HepG2 (cell line): Measurements from ENCODE around the gene SMIM44. TPM values are rescaled to one million over a fixed set of nuclear protein-coding genes. Genes with fewer than 3 reads are reported as not detected.

Source experiments
- EEA1 ChIP-seq: sonication (generic); formaldehyde crosslinking; IDR thresholded peaks from 2 replicates; pipeline ENCODE4 v1.5.1; 2020; ENCODE audit warnings: mild to moderate bottlenecking, missing genetic modification reagents, borderline replicate concordance
- GLI4 ChIP-seq: sonication (generic); formaldehyde crosslinking; IDR thresholded peaks from 2 replicates; pipeline ENCODE4 v1.5.1; 2020; ENCODE audit warnings: missing genetic modification reagents, mild to moderate bottlenecking, moderate library complexity, borderline replicate concordance
- SAFB2 ChIP-seq: sonication (generic); formaldehyde crosslinking; IDR thresholded peaks from 2 replicates; pipeline ENCODE4 v1.5.1; 2020; ENCODE audit warnings: missing genetic modification reagents, low read depth, mild to moderate bottlenecking, borderline replicate concordance
- ZNF253 ChIP-seq: sonication (generic); formaldehyde crosslinking; IDR thresholded peaks from 2 replicates; pipeline ENCODE4 v1.8.0; 2022; ENCODE audit warnings: mild to moderate bottlenecking, missing genetic modification reagents, borderline replicate concordance
- ZNF720 ChIP-seq: sonication (generic); formaldehyde crosslinking; IDR thresholded peaks from 2 replicates; pipeline ENCODE4 v1.4.0; 2020; ENCODE audit warnings: missing genetic modification reagents
- ZNF878 ChIP-seq: sonication (generic); formaldehyde crosslinking; IDR thresholded peaks from 2 replicates; pipeline ENCODE4 v1.8.1; 2023; ENCODE audit warnings: mild to moderate bottlenecking, missing genetic modification reagents, moderate library complexity
- polyA plus RNA-seq, 8 experiments: library from polyadenylated mRNA; depleted of rRNA in 3 of 8; stranded (reverse) in 7 of 8; unstranded in 1 of 8; fragments of >200 nt; fragmentation: Illumina TruSeq in 4 of 8; extraction: Trizol in 4 of 8; gene quantifications; 2 replicates each; pipeline versions ENCODE4 v1.2.1 to v1.2.3, GENCODE V29; 2011 to 2016; ENCODE audit warnings: low read depth in 4 of 8, missing spikeins in 1 of 8, mixed read lengths in 1 of 8; ENCODE audit not compliant: insufficient read depth in 1 of 8
- total RNA-seq, 5 experiments: library from RNA; depleted of rRNA; stranded (reverse); fragments of >200 nt; fragmentation: Illumina TruSeq; extraction: Trizol; gene quantifications; 2 replicates each; pipeline ENCODE4 v1.2.3, GENCODE V29; 2016; ENCODE audit warnings: low read depth in 1 of 5
- TF ChIP-seq, protein P1 (sequence below): sonication (generic); formaldehyde crosslinking; IDR thresholded peaks from 2 replicates; pipeline ENCODE4 v1.4.0; 2020; ENCODE audit warnings: mild to moderate bottlenecking, missing genetic modification reagents
- TF ChIP-seq, protein P2 (sequence below): sonication (generic); formaldehyde crosslinking; IDR thresholded peaks from 2 replicates; pipeline ENCODE4 v1.8.1; 2023; ENCODE audit warnings: mild to moderate bottlenecking, missing genetic modification reagents, borderline replicate concordance
- TF ChIP-seq, protein P3 (sequence below): sonication (generic); formaldehyde crosslinking; IDR thresholded peaks from 2 replicates; pipeline ENCODE4 v1.4.0; 2020; ENCODE audit warnings: mild to moderate bottlenecking, missing genetic modification reagents, borderline replicate concordance
- TF ChIP-seq, protein P4 (sequence below): sonication (generic); formaldehyde crosslinking; IDR thresholded peaks from 2 replicates; pipeline ENCODE4 v1.8.0; 2022; ENCODE audit warnings: missing genetic modification reagents, mild to moderate bottlenecking, borderline replicate concordance
- TF ChIP-seq, protein P5 (sequence below): sonication (generic); formaldehyde crosslinking; IDR thresholded peaks from 2 replicates; pipeline ENCODE4 v1.4.0; 2020; ENCODE audit warnings: mild to moderate bottlenecking, missing genetic modification reagents

Gene SMIM44
- total and polyA plus RNA-seq, 2 of the 13 experiments (the other 11 are each of a cell fraction or from before 2014, with no cell fraction given): not detected

DNA sequence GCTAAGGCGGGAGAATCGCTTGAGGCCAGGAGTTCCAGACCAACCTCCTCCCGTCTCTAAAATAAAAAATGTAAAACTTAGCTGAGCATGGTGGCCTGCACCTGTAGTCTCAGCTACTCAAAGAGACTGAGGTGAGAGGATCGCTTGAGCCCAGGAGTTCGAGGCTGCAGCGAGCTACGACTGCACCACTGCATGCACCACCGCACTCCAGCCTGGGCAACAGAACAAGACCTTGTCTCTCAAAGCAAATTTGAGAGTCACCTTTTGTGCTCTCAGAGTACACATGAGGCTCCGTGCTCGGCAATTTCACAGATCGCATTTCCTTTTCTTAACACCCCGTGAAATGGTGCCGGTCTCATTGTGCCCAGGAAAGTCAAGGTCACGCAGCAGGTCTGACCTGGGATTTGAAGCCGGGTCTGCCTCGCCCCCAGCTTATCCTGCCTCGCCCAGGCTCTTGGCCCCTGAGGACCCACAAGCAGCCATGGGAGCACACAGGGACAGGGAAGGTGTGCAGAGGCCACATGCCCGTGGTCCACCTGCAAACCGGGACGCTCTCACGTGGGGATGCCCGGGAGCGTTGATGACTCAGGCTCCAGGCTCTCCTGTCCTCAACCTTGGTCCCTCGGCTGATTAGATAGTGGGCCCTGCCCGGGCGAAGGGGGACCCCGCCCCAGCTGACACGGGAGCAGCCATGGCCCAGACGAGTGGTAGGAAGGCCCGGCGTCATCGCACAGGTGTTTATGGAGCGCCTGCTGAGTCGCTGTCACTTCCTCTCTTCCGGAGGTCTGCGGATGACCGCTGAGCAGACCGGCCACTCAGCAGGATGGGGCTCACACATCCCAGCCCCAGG, 1.8 kb downstream of the SMIM44 start (continued):
- TF ChIP-seq, protein P1, sequence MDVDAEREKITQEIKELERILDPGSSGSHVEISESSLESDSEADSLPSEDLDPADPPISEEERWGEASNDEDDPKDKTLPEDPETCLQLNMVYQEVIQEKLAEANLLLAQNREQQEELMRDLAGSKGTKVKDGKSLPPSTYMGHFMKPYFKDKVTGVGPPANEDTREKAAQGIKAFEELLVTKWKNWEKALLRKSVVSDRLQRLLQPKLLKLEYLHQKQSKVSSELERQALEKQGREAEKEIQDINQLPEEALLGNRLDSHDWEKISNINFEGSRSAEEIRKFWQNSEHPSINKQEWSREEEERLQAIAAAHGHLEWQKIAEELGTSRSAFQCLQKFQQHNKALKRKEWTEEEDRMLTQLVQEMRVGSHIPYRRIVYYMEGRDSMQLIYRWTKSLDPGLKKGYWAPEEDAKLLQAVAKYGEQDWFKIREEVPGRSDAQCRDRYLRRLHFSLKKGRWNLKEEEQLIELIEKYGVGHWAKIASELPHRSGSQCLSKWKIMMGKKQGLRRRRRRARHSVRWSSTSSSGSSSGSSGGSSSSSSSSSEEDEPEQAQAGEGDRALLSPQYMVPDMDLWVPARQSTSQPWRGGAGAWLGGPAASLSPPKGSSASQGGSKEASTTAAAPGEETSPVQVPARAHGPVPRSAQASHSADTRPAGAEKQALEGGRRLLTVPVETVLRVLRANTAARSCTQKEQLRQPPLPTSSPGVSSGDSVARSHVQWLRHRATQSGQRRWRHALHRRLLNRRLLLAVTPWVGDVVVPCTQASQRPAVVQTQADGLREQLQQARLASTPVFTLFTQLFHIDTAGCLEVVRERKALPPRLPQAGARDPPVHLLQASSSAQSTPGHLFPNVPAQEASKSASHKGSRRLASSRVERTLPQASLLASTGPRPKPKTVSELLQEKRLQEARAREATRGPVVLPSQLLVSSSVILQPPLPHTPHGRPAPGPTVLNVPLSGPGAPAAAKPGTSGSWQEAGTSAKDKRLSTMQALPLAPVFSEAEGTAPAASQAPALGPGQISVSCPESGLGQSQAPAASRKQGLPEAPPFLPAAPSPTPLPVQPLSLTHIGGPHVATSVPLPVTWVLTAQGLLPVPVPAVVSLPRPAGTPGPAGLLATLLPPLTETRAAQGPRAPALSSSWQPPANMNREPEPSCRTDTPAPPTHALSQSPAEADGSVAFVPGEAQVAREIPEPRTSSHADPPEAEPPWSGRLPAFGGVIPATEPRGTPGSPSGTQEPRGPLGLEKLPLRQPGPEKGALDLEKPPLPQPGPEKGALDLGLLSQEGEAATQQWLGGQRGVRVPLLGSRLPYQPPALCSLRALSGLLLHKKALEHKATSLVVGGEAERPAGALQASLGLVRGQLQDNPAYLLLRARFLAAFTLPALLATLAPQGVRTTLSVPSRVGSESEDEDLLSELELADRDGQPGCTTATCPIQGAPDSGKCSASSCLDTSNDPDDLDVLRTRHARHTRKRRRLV (CRISPR knock-in tag): peak; percentile 79; the same call in 1 of the 2 replicates
- no peak for TF ChIP-seq ZNF720 (CRISPR knock-in tag)
- TF ChIP-seq, protein P2, sequence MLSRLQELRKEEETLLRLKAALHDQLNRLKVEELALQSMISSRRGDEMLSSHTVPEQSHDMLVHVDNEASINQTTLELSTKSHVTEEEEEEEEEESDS (CRISPR knock-in tag): peak; percentile 50; the same call in 1 of the 2 replicates
- TF ChIP-seq, protein P3, sequence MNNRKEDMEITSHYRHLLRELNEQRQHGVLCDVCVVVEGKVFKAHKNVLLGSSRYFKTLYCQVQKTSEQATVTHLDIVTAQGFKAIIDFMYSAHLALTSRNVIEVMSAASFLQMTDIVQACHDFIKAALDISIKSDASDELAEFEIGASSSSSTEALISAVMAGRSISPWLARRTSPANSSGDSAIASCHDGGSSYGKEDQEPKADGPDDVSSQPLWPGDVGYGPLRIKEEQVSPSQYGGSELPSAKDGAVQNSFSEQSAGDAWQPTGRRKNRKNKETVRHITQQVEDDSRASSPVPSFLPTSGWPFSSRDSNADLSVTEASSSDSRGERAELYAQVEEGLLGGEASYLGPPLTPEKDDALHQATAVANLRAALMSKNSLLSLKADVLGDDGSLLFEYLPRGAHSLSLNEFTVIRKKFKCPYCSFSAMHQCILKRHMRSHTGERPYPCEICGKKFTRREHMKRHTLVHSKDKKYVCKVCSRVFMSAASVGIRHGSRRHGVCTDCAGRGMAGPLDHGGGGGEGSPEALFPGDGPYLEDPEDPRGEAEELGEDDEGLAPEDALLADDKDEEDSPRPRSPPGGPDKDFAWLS (CRISPR knock-in tag): no peak
- peak; percentile 92; the same call in 1 of the 2 replicates for TF ChIP-seq ZNF253
- TF ChIP-seq, protein P4, sequence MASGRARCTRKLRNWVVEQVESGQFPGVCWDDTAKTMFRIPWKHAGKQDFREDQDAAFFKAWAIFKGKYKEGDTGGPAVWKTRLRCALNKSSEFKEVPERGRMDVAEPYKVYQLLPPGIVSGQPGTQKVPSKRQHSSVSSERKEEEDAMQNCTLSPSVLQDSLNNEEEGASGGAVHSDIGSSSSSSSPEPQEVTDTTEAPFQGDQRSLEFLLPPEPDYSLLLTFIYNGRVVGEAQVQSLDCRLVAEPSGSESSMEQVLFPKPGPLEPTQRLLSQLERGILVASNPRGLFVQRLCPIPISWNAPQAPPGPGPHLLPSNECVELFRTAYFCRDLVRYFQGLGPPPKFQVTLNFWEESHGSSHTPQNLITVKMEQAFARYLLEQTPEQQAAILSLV (CRISPR knock-in tag): peak; percentile 51; the same call in 1 of the 2 replicates
- peak; percentile 81; the same call in 1 of the 2 replicates for TF ChIP-seq EEA1 (CRISPR knock-in tag)
- TF ChIP-seq SAFB2: peak; percentile 76; the same call in 1 of the 2 replicates
- TF ChIP-seq, protein P5, sequence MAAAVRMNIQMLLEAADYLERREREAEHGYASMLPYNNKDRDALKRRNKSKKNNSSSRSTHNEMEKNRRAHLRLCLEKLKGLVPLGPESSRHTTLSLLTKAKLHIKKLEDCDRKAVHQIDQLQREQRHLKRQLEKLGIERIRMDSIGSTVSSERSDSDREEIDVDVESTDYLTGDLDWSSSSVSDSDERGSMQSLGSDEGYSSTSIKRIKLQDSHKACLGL: peak; percentile 43
- peak; percentile 70 for TF ChIP-seq GLI4 (CRISPR knock-in tag)
- peak; percentile 80; the same call in 1 of the 2 replicates for TF ChIP-seq ZNF878 (CRISPR knock-in tag)
